Right forelimb (tissue), 1 donor: Measurements from ENCODE around the gene PCDH1.

Experiments
- DNase-seq: peaks from one replicate; pipeline ENCODE4 v3.0.0-alpha.2; 2018

Gene PCDH1

GRCh38 chr5:141872496-141873356 is 5.5 kb downstream of the PCDH1 start:
- no peak for DNase-seq

GRCh38 chr5:141871870-141872269 is 6.3 kb downstream of the PCDH1 start:
- no peak for DNase-seq

- no peak for DNase-seq
Measured at GRCh38 chr5:141870871-141871270, 7.3 kb downstream of the PCDH1 start.

- no peak for DNase-seq
Measured at GRCh38 chr5:141870228-141870627, 8.0 kb downstream of the PCDH1 start.

- DNase-seq, result no peak
Measured at GRCh38 chr5:141869514-141869913, 8.7 kb downstream of the PCDH1 start.

- no peak for DNase-seq
Measured at GRCh38 chr5:141869040-141869439, 9.2 kb downstream of the PCDH1 start.

- no peak for DNase-seq
Measured at GRCh38 chr5:141868541-141868940, 9.7 kb downstream of the PCDH1 start.

- DNase-seq, result no peak
Measured at GRCh38 chr5:141867651-141868050, 10.6 kb downstream of the PCDH1 start.

GRCh38 chr5:141867139-141867538 is 11.1 kb downstream of the PCDH1 start:
- DNase-seq, result no peak

- no peak for DNase-seq
Measured at GRCh38 chr5:141866096-141866495, 12.1 kb downstream of the PCDH1 start.

GRCh38 chr5:141865406-141865805 is 12.8 kb downstream of the PCDH1 start:
- DNase-seq, result no peak

- no peak for DNase-seq
Measured at GRCh38 chr5:141864371-141865370, 13.5 kb downstream of the PCDH1 start.

- no peak for DNase-seq
Measured at GRCh38 chr5:141863569-141864178, 14.5 kb downstream of the PCDH1 start.

GRCh38 chr5:141862936-141863543 is 15.2 kb downstream of the PCDH1 start:
- no peak for DNase-seq

GRCh38 chr5:141861194-141861593 is 17.0 kb downstream of the PCDH1 start:
- no peak for DNase-seq

- no peak for DNase-seq
Measured at GRCh38 chr5:141858079-141858765, 20.0 kb downstream of the PCDH1 start.

- DNase-seq, result no peak
Measured at GRCh38 chr5:141857226-141857625, 21.0 kb downstream of the PCDH1 start.

GRCh38 chr5:141856037-141856790 is 22.0 kb downstream of the PCDH1 start:
- DNase-seq, result no peak

- no peak for DNase-seq
Measured at GRCh38 chr5:141855265-141856036, 22.8 kb downstream of the PCDH1 start.

- no peak for DNase-seq
Measured at GRCh38 chr5:141853895-141854626, 24.1 kb downstream of the PCDH1 start.
